Stimulated activated naive B cell treated with anti-CD40 and anti-IgM and Interleukin-4, amounts not matched to agents 10 μg/mL and 1 μg/mL and 100 μg/mL, for 72 hours (primary cell): Measurements from ENCODE around the gene ZER1.

Experiments
- ATAC-seq, 2 donors: fragments of 150-1000 bp; cut with Tn5 transposase; replicated peaks; 2 replicates each; pipeline ENCODE4 v1.10.0; 2021; ENCODE audit warnings: moderate library complexity in 1 of 2
- DNase-seq: peaks from one replicate; pipeline ENCODE4 v3.0.0; 2021
- H3K27ac Mint-ChIP-seq: one replicate; pipeline ENCODE4 v1.8.0; 2022; ENCODE audit warnings: mild to moderate bottlenecking, mixed read lengths
- H3K27me3 Mint-ChIP-seq, 2 donors: one replicate each; pipeline ENCODE4 v1.8.0; 2022; ENCODE audit warnings: mixed read lengths in 2 of 2
- H3K36me3 Mint-ChIP-seq, 2 donors: one replicate each; pipeline ENCODE4 v1.8.0; 2022; ENCODE audit warnings: mixed read lengths in 2 of 2, mild to moderate bottlenecking in 1 of 2
- H3K4me1 Mint-ChIP-seq, 2 donors: one replicate each; pipeline ENCODE4 v1.8.0; 2022; ENCODE audit warnings: mixed read lengths in 2 of 2, mild to moderate bottlenecking in 1 of 2
- H3K4me3 Mint-ChIP-seq, 2 donors: one replicate each; pipeline ENCODE4 v1.8.0; 2022; ENCODE audit warnings: mild to moderate bottlenecking in 2 of 2, mixed read lengths in 2 of 2, moderate library complexity in 1 of 2
- H3K9me3 Mint-ChIP-seq, 2 donors: one replicate each; pipeline ENCODE4 v1.8.0; 2022; ENCODE audit warnings: mixed read lengths in 2 of 2, mild to moderate bottlenecking in 1 of 2

The ZER1 gene

GRCh38 chr9:128771745-128772519 lies at the start of gene ZER1:
Gene ZER1, minus strand, starts transcription at chr9:128771927. Its CDS starts 16,362 bp downstream, at chr9:128755565.
- H3K9me3 Mint-ChIP-seq: peaks cover 2 to 5% of the 10 kb centered on the region in 2 donors
- DNase-seq: peak; percentile 91
- peak; percentile 92 to 95 for ATAC-seq
- peaks cover 29 to 34% of the 10 kb centered on the region in 2 donors for H3K36me3 Mint-ChIP-seq
- peaks cover 27 to 64% of the 10 kb centered on the region in 2 donors for H3K4me1 Mint-ChIP-seq
- peak within 1 kb of the TSS; percentile 92 to 97 for H3K4me3 Mint-ChIP-seq
- no peaks in the 10 kb centered on the region for H3K27me3 Mint-ChIP-seq
- H3K27ac Mint-ChIP-seq: peak within 1 kb of the TSS; percentile 97

- ATAC-seq: no peak
- peaks cover 22 to 34% of the 10 kb centered on the region in 2 donors for H3K4me1 Mint-ChIP-seq
- H3K36me3 Mint-ChIP-seq: peaks cover 41 to 50% of the 10 kb centered on the region in 2 donors
- no peaks in the 10 kb centered on the region for H3K9me3 Mint-ChIP-seq
- peak overlapping the region; percentile 57 for H3K27ac Mint-ChIP-seq
- H3K27me3 Mint-ChIP-seq: no peaks in the 10 kb centered on the region
- DNase-seq: no peak
- peak overlapping the region; percentile 9 to 68 for H3K4me3 Mint-ChIP-seq
Measured at GRCh38 chr9:128820665-128821583, 49.2 kb upstream of the ZER1 start.

- Mint-ChIP-seq H3K36me3 (peaks cover 38 to 41% of the 10 kb centered on the region in 2 donors), H3K4me1 (peaks cover 25 to 34% of the 10 kb centered on the region in 2 donors), H3K27me3 (no peaks in the 10 kb centered on the region), H3K4me3 (peak overlapping the region; percentile 64 to 86), H3K27ac (peak overlapping the region; percentile 31), H3K9me3 (no peaks in the 10 kb centered on the region)
- ATAC-seq (no peak), DNase-seq (no peak)
Measured at GRCh38 chr9:128819716-128820664, 48.3 kb upstream of the ZER1 start.

- H3K9me3 Mint-ChIP-seq: no peaks in the 10 kb centered on the region
- H3K4me1 Mint-ChIP-seq: peaks cover 25 to 34% of the 10 kb centered on the region in 2 donors
- DNase-seq (peak; percentile 39), ATAC-seq (peak; percentile 53 to 60)
- peak overlapping the region; percentile 81 to 86 for H3K4me3 Mint-ChIP-seq
- H3K36me3 Mint-ChIP-seq: peaks cover 32% of the 10 kb centered on the region in 2 donors
- H3K27ac Mint-ChIP-seq: peak overlapping the region; percentile 51
- no peaks in the 10 kb centered on the region for H3K27me3 Mint-ChIP-seq
Measured at GRCh38 chr9:128818839-128819715, 47.4 kb upstream of the ZER1 start.

- DNase-seq: peak; percentile 99
- Mint-ChIP-seq H3K4me3 (peak within 1 kb of the TSS; percentile 81 to 86), H3K27me3 (no peaks in the 10 kb centered on the region), H3K27ac (peak within 1 kb of the TSS; percentile 93), H3K4me1 (peaks cover 24 to 34% of the 10 kb centered on the region in 2 donors), H3K9me3 (no peaks in the 10 kb centered on the region), H3K36me3 (peaks cover 24 to 26% of the 10 kb centered on the region in 2 donors)
- peak; percentile 87 to 89 for ATAC-seq
Measured at GRCh38 chr9:128818099-128818838, 46.5 kb upstream of the ZER1 start, which contains the start of gene ENDOG. Gene ENDOG, plus strand, starts transcription at chr9:128818500. Its CDS starts 185 bp downstream, at chr9:128818685.

- no peaks in the 10 kb centered on the region for H3K27me3 Mint-ChIP-seq
- H3K27ac Mint-ChIP-seq: peak overlapping the region; percentile 42
- no peak for DNase-seq
- H3K9me3 Mint-ChIP-seq: no peaks in the 10 kb centered on the region
- H3K4me1 Mint-ChIP-seq: peaks cover 8 to 18% of the 10 kb centered on the region in 2 donors
- no peak for ATAC-seq
- H3K36me3 Mint-ChIP-seq: peaks cover 16 to 31% of the 10 kb centered on the region in 2 donors
- H3K4me3 Mint-ChIP-seq: no peak overlapping the region
Measured at GRCh38 chr9:128810873-128811272, 39.1 kb upstream of the ZER1 start.

- peaks cover 20 to 38% of the 10 kb centered on the region in 2 donors for H3K36me3 Mint-ChIP-seq
- H3K4me1 Mint-ChIP-seq: peaks cover 4 to 18% of the 10 kb centered on the region in 2 donors
- DNase-seq: no peak
- H3K4me3 Mint-ChIP-seq: no peak overlapping the region
- H3K27ac Mint-ChIP-seq: peak overlapping the region; percentile 33
- no peaks in the 10 kb centered on the region for H3K27me3 Mint-ChIP-seq
- ATAC-seq: peak in 1 of 2 donors; percentile 7
- no peaks in the 10 kb centered on the region for H3K9me3 Mint-ChIP-seq
Measured at GRCh38 chr9:128809831-128810230, 38.1 kb upstream of the ZER1 start.

- peak overlapping the region; percentile 9 for H3K27ac Mint-ChIP-seq
- H3K4me1 Mint-ChIP-seq: peaks cover 4 to 18% of the 10 kb centered on the region in 2 donors
- ATAC-seq (peak; percentile 6 to 22), DNase-seq (no peak)
- H3K9me3 Mint-ChIP-seq: no peaks in the 10 kb centered on the region
- H3K27me3 Mint-ChIP-seq: no peaks in the 10 kb centered on the region
- H3K36me3 Mint-ChIP-seq: peaks cover 23 to 40% of the 10 kb centered on the region in 2 donors
- H3K4me3 Mint-ChIP-seq: no peak overlapping the region
Measured at GRCh38 chr9:128809036-128809599, 37.4 kb upstream of the ZER1 start.

- ATAC-seq (no peak), DNase-seq (no peak)
- no peaks in the 10 kb centered on the region for H3K9me3 Mint-ChIP-seq
- peaks cover 26 to 45% of the 10 kb centered on the region in 2 donors for H3K36me3 Mint-ChIP-seq
- peaks cover 4 to 18% of the 10 kb centered on the region in 2 donors for H3K4me1 Mint-ChIP-seq
- H3K27ac Mint-ChIP-seq: no peak overlapping the region
- H3K4me3 Mint-ChIP-seq: peak overlapping the region in 1 of 2 donors; percentile 14
- H3K27me3 Mint-ChIP-seq: no peaks in the 10 kb centered on the region
Measured at GRCh38 chr9:128808543-128808942, 36.8 kb upstream of the ZER1 start.

- Mint-ChIP-seq H3K27ac (no peak overlapping the region), H3K27me3 (no peaks in the 10 kb centered on the region), H3K36me3 (peaks cover 33 to 52% of the 10 kb centered on the region in 2 donors), H3K9me3 (no peaks in the 10 kb centered on the region), H3K4me3 (no peak overlapping the region), H3K4me1 (peaks cover 4 to 23% of the 10 kb centered on the region in 2 donors)
- ATAC-seq (no peak), DNase-seq (no peak)
Measured at GRCh38 chr9:128807827-128808226, 36.1 kb upstream of the ZER1 start.

GRCh38 chr9:128805661-128806060 lies 33.9 kb upstream of the ZER1 start:
- Mint-ChIP-seq H3K36me3 (peaks cover 40 to 59% of the 10 kb centered on the region in 2 donors), H3K4me3 (no peak overlapping the region), H3K27me3 (no peaks in the 10 kb centered on the region), H3K9me3 (no peaks in the 10 kb centered on the region), H3K27ac (peak overlapping the region; percentile 47), H3K4me1 (peaks cover 2 to 29% of the 10 kb centered on the region in 2 donors)
- DNase-seq: no peak
- ATAC-seq: no peak

GRCh38 chr9:128802482-128802881 lies 30.8 kb upstream of the ZER1 start:
- H3K4me1 Mint-ChIP-seq: peaks cover 1 to 11% of the 10 kb centered on the region in 2 donors
- H3K27me3 Mint-ChIP-seq: no peaks in the 10 kb centered on the region
- no peak for ATAC-seq
- H3K36me3 Mint-ChIP-seq: peaks cover 51 to 61% of the 10 kb centered on the region in 2 donors
- no peak overlapping the region for H3K4me3 Mint-ChIP-seq
- no peak for DNase-seq
- H3K27ac Mint-ChIP-seq: peak overlapping the region; percentile 65
- no peaks in the 10 kb centered on the region for H3K9me3 Mint-ChIP-seq
